Activated CD8-positive, alpha-beta memory T cell treated with anti-CD3 and anti-CD28 coated beads for 1 hour (primary cell): ENCODE data around the gene TNFAIP8L3.
"Not testable (repeated sequence)": the region's sequence is repeated elsewhere in the genome, so short reads cannot be mapped to it uniquely, and the experiment has no call there.

Experiments used
- DNase-seq, 2 donors: peaks; one replicate each; pipeline ENCODE4 v3.0.0-alpha.2; 2020; ENCODE audit warnings: low read depth in 1 of 2; ENCODE audit errors: extremely low read depth in 1 of 2

TNFAIP8L3 gene

GRCh38 chr15:51062736-51063135 lies 32.0 kb downstream of the TNFAIP8L3 start:
- no peak for DNase-seq

- DNase-seq, result no peak
Observed at GRCh38 chr15:51060030-51060673, 34.6 kb downstream of the TNFAIP8L3 start.

GRCh38 chr15:51054535-51054934 lies 40.2 kb downstream of the TNFAIP8L3 start:
- no peak for DNase-seq

GRCh38 chr15:51053571-51053970 lies 41.1 kb downstream of the TNFAIP8L3 start:
- no peak for DNase-seq

- DNase-seq, result no peak
Observed at GRCh38 chr15:51051776-51052175, 42.9 kb downstream of the TNFAIP8L3 start.

- DNase-seq, result no peak
Observed at GRCh38 chr15:51049081-51049480, 45.6 kb downstream of the TNFAIP8L3 start.

- no peak for DNase-seq
Observed at GRCh38 chr15:51048308-51048707, 46.4 kb downstream of the TNFAIP8L3 start.

- DNase-seq, result no peak
Observed at GRCh38 chr15:51046799-51047449, 47.8 kb downstream of the TNFAIP8L3 start.

- no peak for DNase-seq
Observed at GRCh38 chr15:51046016-51046415, 48.7 kb downstream of the TNFAIP8L3 start.

GRCh38 chr15:51044037-51044727 lies 50.5 kb downstream of the TNFAIP8L3 start:
- DNase-seq, result no peak

- no peak for DNase-seq
Observed at GRCh38 chr15:51038974-51039319, 55.8 kb downstream of the TNFAIP8L3 start.

- DNase-seq, result no peak
Observed at GRCh38 chr15:51038162-51038973, 56.3 kb downstream of the TNFAIP8L3 start.

GRCh38 chr15:51037474-51037873 lies 57.2 kb downstream of the TNFAIP8L3 start:
- DNase-seq, result not testable (repeated sequence)

GRCh38 chr15:51030649-51031316 lies 63.9 kb downstream of the TNFAIP8L3 start:
- no peak for DNase-seq

GRCh38 chr15:51025454-51025846 lies 69.3 kb downstream of the TNFAIP8L3 start:
- no peak for DNase-seq

- no peak for DNase-seq
Observed at GRCh38 chr15:51024735-51025453, 69.8 kb downstream of the TNFAIP8L3 start.

- no peak for DNase-seq
Observed at GRCh38 chr15:51023499-51023898, 71.2 kb downstream of the TNFAIP8L3 start.

GRCh38 chr15:51022206-51022605 lies 72.5 kb downstream of the TNFAIP8L3 start:
- DNase-seq, result no peak

- DNase-seq, result no peak
Observed at GRCh38 chr15:51016615-51017014, 78.1 kb downstream of the TNFAIP8L3 start.

- DNase-seq, result no peak
Observed at GRCh38 chr15:51011212-51011611, 83.5 kb downstream of the TNFAIP8L3 start.
